Activated naive CD4-positive, alpha-beta T cell treated with anti-CD3 and anti-CD28 coated beads, Interleukin-2, amount 50 U/mL, for 72 hours (primary cell): ENCODE data around the gene ERC1. TPM values are rescaled to one million over a fixed set of nuclear protein-coding genes. Genes with fewer than 3 reads are reported as not detected.
A peak's percentile ranks its signal among the peaks of the same experiment; 100 is the strongest.
"Not testable (repeated sequence)": the region's sequence is repeated elsewhere in the genome, so short reads cannot be mapped to it uniquely, and the experiment has no call there.

Experiments
- ATAC-seq, 2 donors: fragments of 150-1000 bp; cut with Tn5 transposase; 2 replicates each; pipeline ENCODE4 v1.10.0; 2021; ENCODE audit warnings: mild to moderate bottlenecking in 2 of 2, moderate library complexity in 2 of 2
- DNase-seq, 2 donors: peaks; one replicate each; pipeline ENCODE4 v3.0.0; 2021 to 2022; ENCODE audit warnings: low spot score in 2 of 2
- H3K27ac Mint-ChIP-seq, 2 donors: one replicate each; pipeline ENCODE4 v1.8.0; 2022; ENCODE audit warnings: mild to moderate bottlenecking in 2 of 2, mixed read lengths in 2 of 2
- H3K36me3 Mint-ChIP-seq, 2 donors: one replicate each; pipeline ENCODE4 v1.8.0; 2022; ENCODE audit warnings: mixed read lengths in 2 of 2
- H3K9me3 Mint-ChIP-seq, 2 donors: one replicate each; pipeline ENCODE4 v1.8.0; 2022; ENCODE audit warnings: mixed read lengths in 2 of 2
- total RNA-seq, 2 donors: library from RNA; stranded (reverse); gene quantifications; one replicate each; pipeline ENCODE4 v1.2.3, GENCODE V29; 2022

Gene ERC1
- total RNA-seq, 2 donors from 2014 or later: 22.5 to 40.9 TPM

DNA sequence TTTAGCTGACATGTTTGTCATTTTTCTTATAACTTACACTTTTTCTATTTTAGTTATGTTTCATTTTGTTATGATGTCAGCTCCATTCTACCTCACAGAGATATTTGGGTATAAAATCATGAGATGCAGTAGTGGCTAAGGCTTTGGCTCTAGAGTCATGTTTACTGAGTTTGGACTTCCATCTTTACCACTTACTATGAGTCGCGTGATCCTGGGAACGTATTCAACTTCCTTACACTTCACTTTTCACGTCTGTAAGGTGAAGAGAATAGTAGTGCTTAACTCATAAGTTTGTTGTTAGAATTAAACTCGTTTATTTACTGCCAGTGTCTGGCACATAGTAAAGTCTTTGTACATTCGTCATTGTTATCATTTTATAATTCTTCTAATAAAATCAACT lies 126.3 kb downstream of the ERC1 start:
- Mint-ChIP-seq H3K36me3 (no peaks in the 10 kb centered on the region), H3K9me3 (no peaks in the 10 kb centered on the region), H3K27ac (no peak overlapping the region)
- DNase-seq (no peak), ATAC-seq (no peak)

DNA sequence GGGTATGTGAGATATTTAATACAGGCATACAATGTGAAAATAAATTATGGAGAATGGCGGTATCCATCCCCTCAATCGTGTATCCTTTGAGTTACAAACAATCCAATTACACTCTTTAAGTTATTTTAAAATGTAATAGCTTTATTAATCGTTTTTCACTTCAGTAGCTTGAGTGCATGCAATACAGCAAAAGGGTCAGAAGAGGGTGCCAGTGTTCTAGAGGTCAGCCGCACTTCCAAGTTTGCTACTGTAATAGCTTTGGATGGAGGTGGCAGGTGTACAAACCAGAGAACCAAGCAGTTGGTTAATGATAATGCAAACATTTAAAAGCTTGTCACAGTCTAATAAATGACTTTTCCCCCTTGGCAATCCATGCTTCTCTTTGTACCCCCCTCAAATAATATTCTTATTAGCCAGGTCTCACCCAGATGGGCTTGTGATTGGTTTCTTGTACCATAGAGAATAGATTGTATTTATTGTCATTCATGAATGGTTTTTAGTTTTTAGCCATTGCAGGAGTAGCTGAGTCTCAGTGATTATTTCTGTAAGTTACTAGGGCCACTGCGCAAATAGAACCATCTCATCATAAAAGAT lies 127.0 kb downstream of the ERC1 start:
- H3K27ac Mint-ChIP-seq: no peak overlapping the region
- H3K36me3 Mint-ChIP-seq: no peaks in the 10 kb centered on the region
- ATAC-seq (peak in 1 of 2 donors; percentile 49), DNase-seq (peak in 1 of 2 donors; percentile 66)
- no peaks in the 10 kb centered on the region for H3K9me3 Mint-ChIP-seq

DNA sequence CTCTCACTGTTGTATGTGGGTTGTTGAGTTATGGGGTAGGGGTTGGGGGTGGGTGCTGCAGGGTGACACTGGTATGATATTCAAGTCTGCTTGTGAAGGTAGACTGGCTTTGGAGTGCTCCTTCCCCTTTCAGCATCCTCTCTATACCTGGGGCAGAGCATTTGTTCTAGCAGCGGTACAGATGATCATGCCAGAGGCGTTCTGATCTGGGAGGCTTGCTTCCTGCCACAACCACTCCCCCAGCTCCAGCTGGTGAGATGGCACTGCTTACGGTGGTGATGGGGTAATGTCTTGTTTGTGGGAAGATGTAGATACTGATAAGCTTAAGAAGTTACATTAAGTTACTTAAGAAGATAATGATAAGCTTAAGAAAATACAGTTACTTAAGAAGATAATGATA lies 131.8 kb downstream of the ERC1 start:
- Mint-ChIP-seq H3K27ac (no peak overlapping the region), H3K36me3 (no peaks in the 10 kb centered on the region), H3K9me3 (no peaks in the 10 kb centered on the region)
- no peak for DNase-seq
- ATAC-seq: peak in 1 of 2 donors; percentile 53

DNA sequence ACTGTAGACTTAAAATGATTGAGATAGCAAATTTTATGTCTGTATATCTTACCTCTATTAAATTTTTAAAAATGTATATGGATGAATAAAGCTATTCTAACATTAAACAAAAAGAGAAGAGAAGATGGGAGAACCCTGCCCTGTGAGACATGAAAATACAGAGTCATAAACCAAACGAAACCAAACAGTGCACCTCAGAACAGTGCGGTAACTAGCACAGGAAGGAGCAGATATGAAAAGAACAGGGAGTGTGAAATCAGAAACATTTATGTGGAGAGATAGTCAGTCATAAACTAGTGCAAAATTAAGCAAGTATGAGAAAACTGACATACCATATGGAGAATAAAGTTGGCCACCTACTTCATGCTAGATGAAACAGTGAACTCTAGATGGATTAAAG lies 135.1 kb downstream of the ERC1 start:
- DNase-seq (no peak), ATAC-seq (peak; percentile 96 to 98)
- no peaks in the 10 kb centered on the region for H3K36me3 Mint-ChIP-seq
- H3K9me3 Mint-ChIP-seq: no peaks in the 10 kb centered on the region
- peak overlapping the region in 1 of 2 donors; percentile 29 for H3K27ac Mint-ChIP-seq

DNA sequence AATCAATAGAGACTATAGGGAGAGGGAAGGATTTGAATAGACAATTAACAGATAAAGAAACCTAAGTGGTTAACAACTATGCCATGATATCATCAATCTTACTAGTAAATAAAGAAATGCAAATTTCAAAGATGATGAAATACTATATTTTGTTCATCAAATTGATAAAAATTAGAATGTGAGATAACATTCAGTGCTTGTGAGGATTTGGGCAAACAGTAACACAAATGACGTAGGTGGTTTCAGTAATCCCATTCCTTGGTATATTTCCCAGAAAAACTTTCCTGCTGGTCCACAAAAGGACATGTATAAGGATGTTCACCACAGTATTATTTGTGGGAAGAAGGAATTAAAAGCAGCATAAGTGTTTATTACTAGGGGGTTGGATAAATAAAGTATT lies 136.0 kb downstream of the ERC1 start:
- ATAC-seq (no peak), DNase-seq (no peak)
- H3K27ac Mint-ChIP-seq: no peak overlapping the region
- no peaks in the 10 kb centered on the region for H3K9me3 Mint-ChIP-seq
- no peaks in the 10 kb centered on the region for H3K36me3 Mint-ChIP-seq

DNA sequence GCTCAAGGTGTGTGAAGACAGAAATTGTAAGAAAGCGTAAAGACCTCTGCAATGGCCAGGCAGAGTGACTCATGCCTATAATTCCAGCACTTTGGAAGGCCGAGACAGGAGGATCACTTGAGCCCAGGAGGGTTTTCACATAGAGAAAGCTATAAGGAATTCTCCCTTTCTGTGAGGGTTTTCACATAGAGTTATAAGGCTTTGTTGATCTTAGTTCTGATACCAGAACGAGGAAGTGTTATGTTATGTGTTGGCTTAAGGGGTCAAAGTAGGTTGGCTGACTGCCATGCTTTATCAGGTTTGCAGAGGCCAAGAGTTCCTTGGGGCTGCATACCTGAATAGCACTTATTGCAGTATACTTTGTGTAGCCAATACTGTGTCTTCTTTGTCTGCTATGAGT lies 139.1 kb downstream of the ERC1 start:
- H3K27ac Mint-ChIP-seq: no peak overlapping the region
- no peak for DNase-seq
- no peaks in the 10 kb centered on the region for H3K36me3 Mint-ChIP-seq
- ATAC-seq: no peak
- H3K9me3 Mint-ChIP-seq: no peaks in the 10 kb centered on the region

DNA sequence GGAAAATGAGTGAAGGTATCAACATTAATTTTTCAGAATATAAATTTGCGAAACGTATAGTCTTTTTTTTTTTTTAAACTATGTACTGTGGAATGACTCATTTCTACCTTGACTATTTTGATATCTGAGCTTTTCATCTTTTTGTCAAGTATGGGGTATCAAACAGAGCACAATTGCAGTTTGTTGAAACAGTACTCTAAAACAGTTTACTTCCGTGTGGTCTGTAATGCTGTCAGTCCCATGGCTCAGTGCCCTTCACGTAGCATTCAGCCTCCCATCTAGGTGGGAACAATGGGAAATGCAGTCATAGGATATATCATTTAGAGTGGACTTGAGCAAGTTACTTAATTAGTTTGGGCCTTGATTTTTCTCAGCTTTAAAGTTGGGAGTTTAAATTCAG lies 139.5 kb downstream of the ERC1 start:
- Mint-ChIP-seq H3K36me3 (no peaks in the 10 kb centered on the region), H3K9me3 (no peaks in the 10 kb centered on the region), H3K27ac (no peak overlapping the region)
- no peak for ATAC-seq
- DNase-seq: no peak

DNA sequence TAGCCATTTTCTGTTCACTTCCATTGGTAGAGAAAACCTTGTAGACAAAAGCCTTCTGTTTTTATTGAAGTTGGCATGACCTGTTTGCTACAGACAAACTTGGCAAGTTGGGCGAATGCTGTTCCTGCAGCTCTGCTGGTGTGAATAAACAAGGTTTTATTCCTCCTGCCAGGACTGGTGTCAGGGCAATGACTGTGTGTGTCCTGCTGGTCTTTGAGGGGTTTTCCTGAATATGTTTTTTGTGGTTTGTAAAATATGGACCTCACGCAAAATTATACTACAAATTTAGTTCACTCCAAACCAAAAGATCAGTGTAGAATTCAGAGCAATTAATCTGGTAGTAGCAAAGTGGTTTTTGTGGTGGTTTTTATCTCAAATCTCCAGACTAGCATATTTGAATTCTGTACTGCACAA lies 140.8 kb downstream of the ERC1 start:
- no peaks in the 10 kb centered on the region for H3K9me3 Mint-ChIP-seq

DNA sequence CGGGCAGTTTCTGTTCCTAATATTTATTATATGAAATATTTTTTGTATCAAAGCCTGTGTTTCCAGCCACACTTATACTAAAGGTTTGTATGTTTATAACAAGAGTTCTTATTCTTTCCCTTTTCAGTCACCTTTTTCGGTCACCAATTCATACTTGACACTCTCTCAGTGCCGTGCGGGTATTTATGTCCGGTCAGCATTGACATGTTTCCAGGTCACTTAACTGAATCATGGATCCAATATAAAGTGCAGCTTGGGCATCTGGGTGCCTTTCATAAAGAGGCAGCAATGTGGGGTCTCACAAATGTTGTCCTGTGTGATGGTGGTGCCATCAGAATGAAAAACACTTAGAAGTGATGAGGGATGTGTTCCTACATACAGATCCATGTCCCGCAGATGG lies 141.3 kb downstream of the ERC1 start:
- Mint-ChIP-seq H3K36me3 (no peaks in the 10 kb centered on the region), H3K9me3 (no peaks in the 10 kb centered on the region), H3K27ac (no peak overlapping the region)
- ATAC-seq (no peak), DNase-seq (no peak)

More for the DNA sequence above, 140.8 kb downstream of the ERC1 start:
- Mint-ChIP-seq H3K27ac (no peak overlapping the region), H3K36me3 (no peaks in the 10 kb centered on the region)
- no peak for DNase-seq
- ATAC-seq: no peak

DNA sequence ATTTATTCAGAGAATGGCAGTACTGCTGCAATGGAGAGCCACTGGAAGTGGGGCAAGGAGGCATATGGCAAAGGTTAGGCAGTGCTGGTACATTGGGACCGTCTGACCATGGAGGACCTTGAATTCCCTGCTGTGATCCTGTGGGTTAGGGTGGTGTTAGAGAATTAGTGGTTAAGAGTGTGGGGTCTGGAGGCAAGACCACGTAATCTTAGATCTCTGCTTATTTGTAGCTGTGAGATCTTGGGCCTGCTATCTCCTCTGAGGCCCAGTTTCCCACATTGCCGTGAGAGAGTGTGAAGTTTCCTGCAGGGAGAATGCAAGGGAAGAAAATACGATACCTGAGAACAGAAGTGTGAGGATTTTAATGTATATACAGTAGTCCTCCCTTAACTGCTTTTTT lies 147.7 kb downstream of the ERC1 start:
- no peaks in the 10 kb centered on the region for H3K36me3 Mint-ChIP-seq
- ATAC-seq: no peak
- DNase-seq: no peak
- no peak overlapping the region for H3K27ac Mint-ChIP-seq
- H3K9me3 Mint-ChIP-seq: no peaks in the 10 kb centered on the region

DNA sequence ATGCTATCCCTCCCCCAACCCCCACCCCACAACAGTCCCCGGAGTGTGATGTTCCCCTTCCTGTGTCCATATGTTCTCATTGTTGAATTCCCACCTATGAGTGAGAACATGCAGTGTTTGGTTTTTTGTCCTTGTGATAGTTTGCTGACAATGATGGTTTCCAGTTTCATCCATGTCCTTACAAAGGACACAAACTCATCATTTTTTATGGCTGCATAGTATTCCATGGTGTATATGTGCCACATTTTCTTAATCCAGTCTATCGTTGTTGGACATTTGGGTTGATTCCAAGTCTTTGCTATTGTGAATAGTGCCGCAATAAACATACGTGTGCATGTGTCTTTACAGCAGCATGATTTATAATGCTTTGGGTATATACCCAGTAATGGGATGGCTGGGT lies 155.7 kb downstream of the ERC1 start:
- H3K9me3 Mint-ChIP-seq, ATAC-seq, DNase-seq, H3K27ac Mint-ChIP-seq: not testable (repeated sequence)
- peaks cover 6 to 18% of the 10 kb centered on the region in 2 donors for H3K36me3 Mint-ChIP-seq

DNA sequence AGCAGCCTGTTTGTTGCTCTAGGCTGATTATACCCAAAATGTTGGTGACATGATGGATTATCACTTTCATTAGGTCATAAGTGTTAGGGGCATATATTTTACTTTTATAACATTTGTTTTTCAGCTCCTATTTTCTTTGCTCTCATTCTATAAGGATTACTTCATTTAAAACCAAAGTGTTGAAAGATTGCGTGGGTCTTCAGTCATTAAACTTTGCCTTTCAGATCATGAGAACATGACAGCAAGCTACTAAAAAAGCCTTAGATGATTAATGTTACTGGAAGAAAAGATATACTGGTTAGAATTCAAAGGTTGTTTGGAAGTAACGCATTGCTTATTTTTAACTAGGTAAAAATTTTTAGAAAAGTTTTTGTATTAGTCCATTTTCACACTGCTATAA lies 156.8 kb downstream of the ERC1 start:
- H3K27ac Mint-ChIP-seq: no peak overlapping the region
- ATAC-seq: no peak
- peaks cover 6 to 19% of the 10 kb centered on the region in 2 donors for H3K36me3 Mint-ChIP-seq
- DNase-seq: no peak
- no peaks in the 10 kb centered on the region for H3K9me3 Mint-ChIP-seq

DNA sequence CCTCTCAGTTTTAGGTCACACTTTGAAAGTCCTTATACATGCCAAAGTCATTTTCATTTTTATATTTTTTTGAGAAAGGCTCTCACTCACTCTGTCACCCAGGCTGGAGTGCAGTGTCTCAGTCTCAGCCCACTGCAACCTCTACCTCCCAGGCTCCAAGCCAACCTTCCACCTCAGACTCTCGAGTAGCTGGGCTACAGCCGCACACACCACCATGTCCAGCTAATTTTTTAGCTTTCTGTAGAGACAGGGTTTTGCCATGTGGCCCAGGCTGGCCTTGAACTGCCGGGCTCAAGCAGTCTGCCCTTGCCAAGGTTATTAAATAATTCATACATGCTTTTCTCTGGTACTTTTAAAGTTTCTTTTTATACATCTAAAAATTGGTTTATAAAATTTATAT lies 166.0 kb downstream of the ERC1 start:
- H3K9me3 Mint-ChIP-seq: no peaks in the 10 kb centered on the region
- DNase-seq: no peak
- no peak overlapping the region for H3K27ac Mint-ChIP-seq
- H3K36me3 Mint-ChIP-seq: peaks cover 5 to 6% of the 10 kb centered on the region in 2 donors
- no peak for ATAC-seq

DNA sequence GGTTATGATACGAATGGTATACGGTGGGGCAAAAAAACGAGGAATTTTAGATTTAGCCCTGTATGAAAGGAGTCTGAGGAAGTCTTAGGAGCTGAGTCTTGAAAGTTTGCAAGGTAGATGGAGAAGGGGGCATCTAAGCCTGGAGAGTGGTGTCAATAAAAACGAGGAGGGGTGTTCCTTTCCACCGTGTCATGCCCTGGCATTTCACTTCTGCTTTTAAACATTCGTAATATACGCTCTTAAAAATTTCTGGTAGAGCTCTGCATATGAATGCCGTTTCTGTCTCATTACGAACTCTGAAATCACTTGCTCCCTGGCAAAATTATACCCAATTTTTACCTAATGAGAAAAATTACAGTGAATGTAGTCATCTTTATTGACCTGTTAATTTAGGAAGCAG lies 170.2 kb downstream of the ERC1 start:
- Mint-ChIP-seq H3K9me3 (no peaks in the 10 kb centered on the region), H3K27ac (no peak overlapping the region), H3K36me3 (peaks cover 5 to 14% of the 10 kb centered on the region in 2 donors)
- DNase-seq (no peak), ATAC-seq (no peak)

DNA sequence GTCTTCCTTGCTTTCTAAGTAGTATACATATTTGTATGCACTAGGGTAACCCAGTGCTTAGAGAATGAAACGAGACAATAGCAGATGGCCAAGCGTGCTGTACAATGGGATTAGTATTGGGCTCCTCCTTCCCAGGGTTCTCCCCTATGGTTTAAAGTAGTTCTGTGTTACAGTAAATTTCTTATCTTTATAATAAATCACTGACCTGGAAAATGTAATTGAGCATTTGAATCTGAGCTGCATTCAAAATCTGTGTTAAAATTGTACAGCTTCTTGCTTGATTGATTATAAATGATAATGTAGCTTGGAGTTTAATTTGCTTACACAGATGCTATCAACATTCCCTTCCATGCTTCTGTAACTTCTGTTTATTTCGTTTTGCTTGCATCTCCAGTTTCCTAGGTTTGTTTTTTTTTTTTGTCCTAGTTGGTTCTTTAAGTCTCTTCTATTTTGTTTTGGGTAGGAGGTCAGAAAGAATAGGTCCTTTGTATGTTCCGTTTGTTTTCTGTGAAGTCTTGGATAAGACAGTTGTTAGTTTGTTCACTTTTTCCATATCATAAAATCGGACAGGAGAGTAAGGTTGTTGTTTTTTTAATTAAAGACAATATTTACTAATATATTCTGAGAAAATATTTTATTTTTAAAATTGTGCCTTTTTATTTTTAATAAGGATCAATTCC lies 171.2 kb downstream of the ERC1 start:
- DNase-seq (no peak), ATAC-seq (no peak)
- peaks cover 5 to 18% of the 10 kb centered on the region in 2 donors for H3K36me3 Mint-ChIP-seq
- H3K9me3 Mint-ChIP-seq: no peaks in the 10 kb centered on the region
- no peak overlapping the region for H3K27ac Mint-ChIP-seq

DNA sequence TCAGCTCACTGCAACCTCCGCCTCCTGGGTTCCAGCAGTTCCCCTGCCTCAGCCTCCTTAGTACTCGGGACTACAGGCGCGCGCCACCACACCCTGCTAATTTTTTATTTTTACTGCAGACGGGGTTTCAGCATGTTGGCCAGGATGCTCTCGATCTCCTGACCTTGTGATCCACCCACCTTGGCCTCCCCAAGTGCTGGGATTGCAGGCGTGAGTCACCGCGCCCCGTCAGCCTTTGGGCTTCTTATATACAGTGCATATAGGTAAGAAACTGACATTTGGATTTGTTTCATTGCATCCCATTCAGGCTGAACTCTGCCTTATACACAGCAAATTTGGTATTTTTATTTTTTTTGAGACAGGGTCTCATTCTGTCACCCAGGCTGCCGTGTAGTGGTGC lies 176.8 kb downstream of the ERC1 start:
- no peaks in the 10 kb centered on the region for H3K9me3 Mint-ChIP-seq
- no peak overlapping the region for H3K27ac Mint-ChIP-seq
- DNase-seq (no peak), ATAC-seq (no peak)
- H3K36me3 Mint-ChIP-seq: peaks cover 0 to 12% of the 10 kb centered on the region in 2 donors

DNA sequence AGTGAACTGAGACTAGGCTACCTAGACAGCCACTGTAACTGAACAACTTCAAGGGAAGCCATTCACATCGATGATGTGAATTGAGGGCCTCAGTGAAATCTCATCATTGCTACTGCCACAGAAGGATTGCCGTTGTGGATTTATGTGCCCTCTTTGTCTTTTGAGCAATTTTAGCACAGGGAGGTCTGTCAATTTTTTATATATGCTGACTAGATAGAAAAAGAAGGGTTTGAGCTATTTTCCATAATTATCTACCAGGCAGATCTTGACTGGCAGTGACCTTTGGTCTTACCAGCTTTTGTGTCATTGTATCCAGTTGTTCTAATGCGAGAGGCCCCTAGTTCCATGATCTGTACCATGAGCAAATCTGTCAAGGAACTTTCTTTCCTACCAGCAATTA lies 179.4 kb downstream of the ERC1 start:
- Mint-ChIP-seq H3K27ac (no peak overlapping the region), H3K36me3 (peaks cover 0 to 12% of the 10 kb centered on the region in 2 donors), H3K9me3 (no peaks in the 10 kb centered on the region)
- ATAC-seq: no peak
- DNase-seq: no peak
